Adrenal gland (tissue), 5 donors: ENCODE measurements around the gene FOXRED1.

Experiments used
- CTCF ChIP-seq, 6 experiments: fragments of 450-650 bp in 4 of 6; fragments of 200-600 bp in 2 of 6; sonication (generic) in 1 of 6; IDR thresholded peaks; 1 replicate in 5 of 6; 2 replicates in 1 of 6; pipeline versions ENCODE4 v1.5.1 to v1.8.0; 2016 to 2021; ENCODE audit warnings: antibody characterized with exemption in 6 of 6, mild to moderate bottlenecking in 2 of 6, moderate library complexity in 1 of 6
- POLR2A ChIP-seq, 2 donors: fragments of 450-650 bp; IDR thresholded peaks; one replicate each; pipeline ENCODE4 v1.6.1; 2017; ENCODE audit warnings: antibody characterized with exemption in 2 of 2, mild to moderate bottlenecking in 2 of 2, moderate library complexity in 1 of 2
- donor health status: DM: no; HTN: no; CAD: no.

- TF ChIP-seq CTCF (IDR thresholded peaks at IDR 0.05) (no peak), POLR2A (IDR thresholded peaks at IDR 0.05) (no peak)
Measured at GRCh38 chr11:126233391-126233790, 35.6 kb upstream of the FOXRED1 start.
